Mesothelial cell of epicardium (in vitro differentiated cells): ENCODE data around the gene TMEM181. TPM values are rescaled to one million over a fixed set of nuclear protein-coding genes. Genes with fewer than 3 reads are reported as not detected.
"Not testable (repeated sequence)": the region's sequence is repeated elsewhere in the genome, so short reads cannot be mapped to it uniquely, and the experiment has no call there.

Source experiments
- DNase-seq, 2 experiments: peaks; one replicate each; pipeline ENCODE4 v3.0.0; 2021; ENCODE audit warnings: low spot score in 2 of 2; ENCODE audit not compliant: unreplicated experiment in 2 of 2
- H3K27ac Mint-ChIP-seq: 2 replicates; pipeline ENCODE4 v1.8.0; 2021; ENCODE audit warnings: mixed read lengths
- H3K27me3 Mint-ChIP-seq: 2 replicates; pipeline ENCODE4 v1.8.0; 2021; ENCODE audit warnings: low read depth, mixed read lengths
- H3K36me3 Mint-ChIP-seq: 2 replicates; pipeline ENCODE4 v1.8.0; 2021; ENCODE audit warnings: mixed read lengths
- H3K4me1 Mint-ChIP-seq: 2 replicates; pipeline ENCODE4 v1.8.0; 2021; ENCODE audit warnings: mixed read lengths
- H3K4me3 Mint-ChIP-seq: 2 replicates; pipeline ENCODE4 v1.8.0; 2021; ENCODE audit warnings: mild to moderate bottlenecking, moderate library complexity, mixed read lengths
- H3K9me3 Mint-ChIP-seq: 2 replicates; pipeline ENCODE4 v1.8.0; 2021; ENCODE audit warnings: mixed read lengths
- CTCF ChIP-seq: fragments of 200-600 bp; sonication (generic); IDR thresholded peaks from one replicate; pipeline ENCODE4 v1.5.0; 2021; ENCODE audit warnings: antibody characterized with exemption; ENCODE audit not compliant: unreplicated experiment
- total RNA-seq: library from RNA; stranded (reverse); gene quantifications from 3 replicates; pipeline ENCODE4 v1.2.1, GENCODE V29; 2021

The TMEM181 gene
- total RNA-seq, 1 donor from 2014 or later, result 23.8 TPM

GRCh38 chr6:158645064-158646022, 85.5 kb downstream of the TMEM181 start:
- no peaks in the 10 kb centered on the region for H3K27me3 Mint-ChIP-seq
- peak overlapping the region; percentile 97 for H3K27ac Mint-ChIP-seq
- no peaks in the 10 kb centered on the region for H3K9me3 Mint-ChIP-seq
- H3K4me1 Mint-ChIP-seq, result peaks cover 67% of the 10 kb centered on the region
- peak overlapping the region; percentile 82 for H3K4me3 Mint-ChIP-seq
- no peak for DNase-seq
- H3K36me3 Mint-ChIP-seq, result peaks cover 8% of the 10 kb centered on the region
- TF ChIP-seq CTCF, result no peak

GRCh38 chr6:158646023-158646910, 86.4 kb downstream of the TMEM181 start:
- H3K27me3 Mint-ChIP-seq, result no peaks in the 10 kb centered on the region
- DNase-seq, result no peak

GRCh38 chr6:158647501-158647900, 87.6 kb downstream of the TMEM181 start:
- DNase-seq, result no peak
- Mint-ChIP-seq H3K27me3 (no peaks in the 10 kb centered on the region), H3K4me3 (no peak overlapping the region), H3K4me1 (peaks cover 49% of the 10 kb centered on the region), H3K36me3 (no peaks in the 10 kb centered on the region), H3K27ac (peak overlapping the region; percentile 48), H3K9me3 (no peaks in the 10 kb centered on the region)
- no peak for TF ChIP-seq CTCF

More at GRCh38 chr6:158646023-158646910, 86.4 kb downstream of the TMEM181 start:
- H3K27ac Mint-ChIP-seq, result peak overlapping the region; percentile 97
- no peaks in the 10 kb centered on the region for H3K9me3 Mint-ChIP-seq
- H3K4me1 Mint-ChIP-seq, result peaks cover 58% of the 10 kb centered on the region
- no peak for TF ChIP-seq CTCF
- peaks cover 4% of the 10 kb centered on the region for H3K36me3 Mint-ChIP-seq
- peak overlapping the region; percentile 82 for H3K4me3 Mint-ChIP-seq

DNA sequence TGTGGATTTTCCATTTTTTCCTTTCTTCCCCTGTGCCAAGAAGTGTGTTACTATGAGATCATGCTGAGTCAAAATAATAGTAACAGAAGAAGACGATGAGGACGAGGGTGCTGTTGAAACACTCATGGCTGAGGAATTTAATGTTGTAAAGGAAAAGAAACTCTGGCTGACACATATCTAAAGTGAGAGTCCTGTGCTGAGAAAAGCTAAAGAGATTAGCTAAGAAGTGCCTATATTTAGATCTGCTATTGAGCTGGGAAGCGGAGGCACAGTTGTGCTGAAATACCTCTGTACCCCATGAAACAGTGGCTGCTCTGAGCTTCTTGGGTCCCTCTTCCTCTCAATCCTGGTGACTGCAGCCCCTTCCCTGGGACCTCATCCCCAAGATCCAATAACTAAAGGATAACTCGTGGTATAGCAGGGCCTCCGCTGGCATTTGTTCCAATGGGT, 88.8 kb downstream of the TMEM181 start:
- no peak for TF ChIP-seq CTCF
- Mint-ChIP-seq H3K4me1 (peaks cover 42% of the 10 kb centered on the region), H3K27me3 (no peaks in the 10 kb centered on the region), H3K4me3 (no peak overlapping the region), H3K27ac (no peak overlapping the region), H3K36me3 (no peaks in the 10 kb centered on the region), H3K9me3 (no peaks in the 10 kb centered on the region)
- DNase-seq, result no peak

DNA sequence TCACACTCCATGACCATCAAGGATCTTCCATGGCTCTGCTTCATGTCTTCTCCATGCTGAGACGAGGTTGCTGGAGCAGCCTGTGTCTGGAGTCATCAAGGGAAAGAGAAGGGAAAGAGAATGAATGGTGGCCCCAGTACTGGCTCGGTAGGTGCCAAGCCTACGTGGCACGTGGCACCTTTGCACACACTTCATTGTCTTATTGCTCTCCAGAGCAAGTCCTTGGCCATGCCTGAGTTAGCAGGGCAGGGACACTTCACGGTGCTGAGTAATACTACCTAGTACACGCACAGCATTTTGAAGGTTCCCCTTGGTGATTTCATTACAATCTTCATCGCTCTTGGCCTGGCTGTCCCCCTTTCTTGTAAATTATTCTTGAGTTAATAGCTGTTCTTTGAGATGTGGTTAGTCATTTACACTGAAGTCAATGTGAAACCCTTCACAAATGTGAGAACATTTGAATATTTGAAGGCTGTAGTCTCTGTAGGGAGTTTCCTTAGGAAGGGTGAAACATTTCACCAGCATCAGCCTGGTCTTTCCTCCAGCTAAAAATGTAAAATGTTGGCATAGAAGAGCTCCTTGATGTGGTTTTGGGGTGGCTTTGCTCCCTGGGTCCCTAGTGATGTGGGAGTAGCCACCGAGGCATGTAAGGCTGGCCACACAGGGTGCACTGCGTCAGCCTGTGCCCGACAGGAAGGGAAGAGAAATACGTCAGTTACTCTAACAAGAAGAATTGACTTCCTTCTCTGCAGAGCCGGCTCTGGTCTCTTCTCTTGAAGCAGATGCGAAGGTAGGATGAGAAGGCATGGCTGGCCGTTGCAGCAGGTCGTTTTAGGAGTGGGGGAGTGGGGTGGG, 89.6 kb downstream of the TMEM181 start, which contains the start of gene SYTL3:
TSS of gene SYTL3 (plus strand) at position 766 of the 855 bp plus-strand sequence. CDS start 13,215 bp downstream, outside the sequence.
- H3K4me3 Mint-ChIP-seq, result no peak within 1 kb of the TSS
- no peak for TF ChIP-seq CTCF
- no peaks in the 10 kb centered on the region for H3K36me3 Mint-ChIP-seq
- H3K27ac Mint-ChIP-seq, result no peak within 1 kb of the TSS
- no peak for DNase-seq
- no peaks in the 10 kb centered on the region for H3K27me3 Mint-ChIP-seq
- H3K9me3 Mint-ChIP-seq, result no peaks in the 10 kb centered on the region
- peaks cover 48% of the 10 kb centered on the region for H3K4me1 Mint-ChIP-seq

- not testable (repeated sequence) for H3K36me3 Mint-ChIP-seq, H3K9me3 Mint-ChIP-seq, DNase-seq, H3K27me3 Mint-ChIP-seq, H3K4me3 Mint-ChIP-seq, H3K27ac Mint-ChIP-seq
- peaks cover 45% of the 10 kb centered on the region for H3K4me1 Mint-ChIP-seq
Observed at GRCh38 chr6:158651981-158652737, 92.3 kb downstream of the TMEM181 start.
